ENCODE results near the gene SLC27A1. TPM values are rescaled to one million over a fixed set of nuclear protein-coding genes. Genes with fewer than 3 reads are reported as not detected.
"Not testable (repeated sequence)": the region's sequence is repeated elsewhere in the genome, so short reads cannot be mapped to it uniquely, and the experiment has no call there.

SLC27A1 gene
- total RNA-seq, 1 donor from 2014 or later = 2.0 TPM

DNA sequence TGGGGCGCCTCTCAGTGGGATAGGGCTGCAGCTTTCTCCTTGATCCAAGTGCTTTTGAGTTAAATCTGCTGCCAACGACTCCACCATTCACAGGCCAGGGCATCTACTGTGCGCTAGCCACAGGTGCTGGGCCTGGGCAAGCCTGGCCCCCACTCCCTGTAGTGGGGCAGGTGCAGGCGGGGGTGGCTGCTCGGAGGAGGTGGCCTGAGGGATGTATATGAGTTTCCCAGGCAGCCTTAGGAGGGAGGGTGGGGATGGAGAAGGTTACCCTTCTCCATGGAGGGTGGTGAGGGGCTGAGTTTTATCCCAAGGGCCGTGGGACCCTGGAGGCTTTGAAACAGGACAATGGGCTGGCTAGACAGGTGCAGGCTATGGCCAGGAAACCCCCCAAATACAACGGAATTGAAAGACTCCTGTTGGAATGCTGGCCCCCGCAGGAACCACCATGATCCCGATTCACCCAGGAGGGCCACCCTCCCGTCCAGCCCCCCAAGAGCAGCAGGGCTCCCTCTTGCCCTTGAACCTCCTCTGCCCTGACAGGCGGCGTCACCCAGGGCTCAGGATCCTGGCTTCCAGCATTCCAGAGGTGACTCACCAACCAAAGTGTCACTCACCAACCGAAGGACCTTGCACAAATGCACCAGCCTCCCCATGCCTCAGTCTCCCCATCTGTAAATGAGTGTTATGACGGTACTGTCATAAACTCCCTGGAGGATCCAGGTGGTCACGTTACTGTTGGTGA is 45.3 kb downstream of the SLC27A1 start:
- H3K27ac Mint-ChIP-seq = no peak overlapping the region
- H3K9me3 Mint-ChIP-seq = peaks cover 8% of the 10 kb centered on the region
- no peak for DNase-seq (ENCODE audit: low spot score)
- peaks cover 22% of the 10 kb centered on the region for H3K36me3 Mint-ChIP-seq (ENCODE audit: low read depth)
- H3K27me3 Mint-ChIP-seq (ENCODE audit: insufficient read depth) = peaks cover 2% of the 10 kb centered on the region
- intact Hi-C loops (cut with micrococcal nuclease) = no loop called here
- peaks cover 16% of the 10 kb centered on the region for H3K4me1 Mint-ChIP-seq (ENCODE audit: low read depth)
- no peak overlapping the region for H3K4me3 Mint-ChIP-seq

DNA sequence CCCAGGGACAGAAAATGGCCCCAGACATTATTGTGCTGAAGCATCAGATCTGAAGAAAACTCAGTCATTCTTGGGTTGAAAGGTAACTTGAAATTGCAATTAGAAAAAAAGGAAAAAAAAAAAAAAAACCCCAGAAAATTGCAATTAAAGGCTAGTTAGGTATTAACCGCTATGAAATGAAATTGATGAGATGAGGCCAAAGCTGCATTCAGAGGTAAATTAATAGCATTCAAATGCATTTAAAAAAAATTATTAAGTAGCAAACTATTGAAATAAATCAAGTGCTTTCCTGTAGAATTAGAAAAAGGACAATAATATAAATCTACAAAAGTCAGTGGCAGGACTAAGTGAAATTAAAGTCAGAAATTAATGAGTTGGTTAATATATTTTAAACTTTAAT is 47.6 kb downstream of the SLC27A1 start:
- H3K4me3 Mint-ChIP-seq = no peak overlapping the region
- H3K36me3 Mint-ChIP-seq (ENCODE audit: low read depth) = peaks cover 22% of the 10 kb centered on the region
- H3K27ac Mint-ChIP-seq = no peak overlapping the region
- H3K4me1 Mint-ChIP-seq (ENCODE audit: low read depth) = peaks cover 4% of the 10 kb centered on the region
- intact Hi-C loops (cut with micrococcal nuclease) = no loop called here
- peaks cover 2% of the 10 kb centered on the region for H3K27me3 Mint-ChIP-seq (ENCODE audit: insufficient read depth)
- H3K9me3 Mint-ChIP-seq = peaks cover 8% of the 10 kb centered on the region
- no peak for DNase-seq (ENCODE audit: low spot score)

DNA sequence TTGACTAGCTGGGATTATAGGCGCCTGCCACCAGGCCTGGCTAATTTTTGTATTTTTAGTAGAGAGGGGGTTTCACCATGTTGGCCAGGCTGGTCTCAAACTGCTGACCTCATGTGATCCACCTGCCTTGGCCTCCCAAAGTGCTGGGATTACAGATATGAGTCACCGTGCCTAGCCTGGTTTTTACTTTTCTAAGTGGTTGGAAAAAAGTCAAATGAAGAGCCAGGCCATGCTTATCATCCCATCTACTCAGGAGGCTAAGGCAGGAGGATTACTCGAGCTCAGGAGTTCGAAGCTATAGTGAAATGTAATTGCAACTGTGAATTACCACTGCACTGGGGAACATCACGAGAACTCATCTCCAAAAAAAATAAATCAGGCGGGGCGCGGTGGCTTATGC is 48.3 kb downstream of the SLC27A1 start:
- DNase-seq (ENCODE audit: low spot score); H3K27ac Mint-ChIP-seq; H3K27me3 Mint-ChIP-seq (ENCODE audit: insufficient read depth); H3K4me3 Mint-ChIP-seq; intact Hi-C loops (cut with micrococcal nuclease); H3K9me3 Mint-ChIP-seq; H3K4me1 Mint-ChIP-seq (ENCODE audit: low read depth): not testable (repeated sequence)
- H3K36me3 Mint-ChIP-seq (ENCODE audit: low read depth) = peaks cover 22% of the 10 kb centered on the region

DNA sequence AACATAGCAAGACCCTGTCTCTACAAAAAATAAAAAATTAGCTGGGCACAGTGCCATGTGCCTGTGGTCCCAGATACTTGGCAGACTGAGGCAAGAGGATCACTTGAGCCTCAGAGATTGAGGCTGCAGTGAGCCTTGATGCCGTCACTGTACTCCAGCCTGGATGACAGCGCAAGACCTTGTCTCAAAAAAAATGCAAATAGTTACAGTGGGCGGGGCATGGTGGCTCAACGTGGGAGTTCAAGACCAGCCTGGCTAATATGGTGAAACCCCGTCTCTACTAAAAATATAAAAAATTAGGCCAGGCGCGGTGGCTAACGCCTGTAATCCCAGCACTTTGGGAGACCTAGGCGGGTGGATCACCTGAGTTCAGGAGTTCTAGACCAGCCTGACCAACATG is 49.6 kb downstream of the SLC27A1 start:
- no peak for DNase-seq (ENCODE audit: low spot score)
- Mint-ChIP-seq H3K27ac (no peak overlapping the region), H3K9me3 (peaks cover 8% of the 10 kb centered on the region), H3K4me1 (ENCODE audit: low read depth) (peaks cover 14% of the 10 kb centered on the region), H3K4me3 (no peak overlapping the region), H3K27me3 (ENCODE audit: insufficient read depth) (peaks cover 2% of the 10 kb centered on the region), H3K36me3 (ENCODE audit: low read depth) (peaks cover 22% of the 10 kb centered on the region)
- intact Hi-C loops (cut with micrococcal nuclease) = no loop called here

- H3K9me3 Mint-ChIP-seq = peaks cover 8% of the 10 kb centered on the region
- intact Hi-C loops (cut with micrococcal nuclease) = no loop called here
- peaks cover 21% of the 10 kb centered on the region for H3K36me3 Mint-ChIP-seq (ENCODE audit: low read depth)
- peaks cover 2% of the 10 kb centered on the region for H3K27me3 Mint-ChIP-seq (ENCODE audit: insufficient read depth)
- H3K4me1 Mint-ChIP-seq (ENCODE audit: low read depth) = peaks cover 14% of the 10 kb centered on the region
- H3K4me3 Mint-ChIP-seq = no peak overlapping the region
- no peak for DNase-seq (ENCODE audit: low spot score)
- H3K27ac Mint-ChIP-seq = no peak overlapping the region
Observed at GRCh38 chr19:17520865-17521264, 50.5 kb downstream of the SLC27A1 start.

DNA sequence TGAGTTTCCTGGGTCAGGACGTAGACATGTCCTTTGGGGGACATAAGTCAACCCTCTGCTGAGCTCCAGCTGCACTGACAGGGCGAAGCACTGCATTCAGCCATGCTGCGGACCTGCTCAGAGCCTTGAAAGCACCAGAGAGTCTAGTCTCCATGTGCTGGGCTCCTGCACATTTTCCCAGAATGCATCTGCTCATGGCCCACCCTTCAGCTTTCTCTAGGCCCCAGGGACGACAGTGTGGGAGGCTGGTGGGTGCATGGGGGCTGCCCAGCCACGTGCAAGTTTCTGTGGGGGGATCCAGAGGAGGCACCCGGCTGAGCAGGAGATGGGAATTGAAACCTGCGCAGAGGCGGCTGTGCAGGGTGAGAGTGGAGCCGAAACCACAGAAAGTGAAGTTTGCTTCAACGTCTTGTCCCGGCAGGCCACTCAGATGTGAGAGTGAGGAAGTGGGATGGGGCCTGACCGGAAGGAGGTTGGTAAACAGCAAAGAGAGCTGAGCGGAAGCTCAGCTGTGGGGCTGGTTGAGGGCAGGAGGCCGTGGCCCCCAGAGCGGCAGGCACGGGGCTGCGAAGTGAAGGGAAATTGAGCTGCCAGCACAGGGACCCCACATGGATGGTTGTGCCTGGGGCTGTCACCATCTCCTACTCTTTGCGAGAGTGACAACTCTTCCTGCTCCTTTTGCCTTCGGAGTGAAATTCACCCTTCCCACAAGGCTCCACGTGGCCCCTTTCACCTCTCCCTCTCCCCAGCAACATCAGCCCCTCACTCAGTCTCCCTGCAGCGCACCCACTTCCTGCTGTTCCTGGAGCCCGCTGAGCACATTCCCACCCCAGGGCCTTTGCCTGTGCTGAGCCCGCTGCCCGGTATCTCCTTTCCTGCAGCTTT is 52.9 kb downstream of the SLC27A1 start:
- H3K4me3 Mint-ChIP-seq = peak overlapping the region; percentile 48
- H3K9me3 Mint-ChIP-seq = no peaks in the 10 kb centered on the region
- intact Hi-C loops (cut with micrococcal nuclease) = loop anchor here (1.0 kb wide), 1 partner anchor 16 kb away; no protein-coding TSS in a partner anchor
- peak; percentile 36 for DNase-seq (ENCODE audit: low spot score)
- H3K27me3 Mint-ChIP-seq (ENCODE audit: insufficient read depth) = peaks cover 4% of the 10 kb centered on the region
- H3K27ac Mint-ChIP-seq = peak overlapping the region; percentile 71
- H3K4me1 Mint-ChIP-seq (ENCODE audit: low read depth) = peaks cover 14% of the 10 kb centered on the region
- H3K36me3 Mint-ChIP-seq (ENCODE audit: low read depth) = peaks cover 6% of the 10 kb centered on the region

DNA sequence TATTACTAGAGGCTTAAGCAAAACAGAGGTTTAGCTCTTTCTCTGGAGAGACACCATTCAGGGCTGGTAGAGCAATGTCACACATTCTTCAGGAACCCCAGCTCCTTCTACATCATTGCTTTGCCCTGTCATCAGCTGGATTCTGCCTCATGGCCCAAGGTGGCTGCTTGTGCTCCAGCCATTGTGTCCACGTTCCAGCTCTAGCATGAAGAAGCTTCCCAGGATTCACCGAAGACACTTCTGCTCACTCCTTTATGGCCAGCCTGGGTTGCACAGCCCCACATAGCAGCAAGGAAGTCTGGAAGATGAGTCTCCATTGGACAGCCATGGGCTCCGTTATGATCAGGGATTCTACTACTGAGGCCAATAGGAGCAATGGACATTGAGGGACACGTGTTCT is 54.3 kb downstream of the SLC27A1 start:
- H3K9me3 Mint-ChIP-seq = peaks cover 8% of the 10 kb centered on the region
- H3K27ac Mint-ChIP-seq = peak overlapping the region; percentile 29
- peaks cover 14% of the 10 kb centered on the region for H3K4me1 Mint-ChIP-seq (ENCODE audit: low read depth)
- H3K4me3 Mint-ChIP-seq = no peak overlapping the region
- peaks cover 3% of the 10 kb centered on the region for H3K36me3 Mint-ChIP-seq (ENCODE audit: low read depth)
- intact Hi-C loops (cut with micrococcal nuclease) = no loop called here
- peaks cover 4% of the 10 kb centered on the region for H3K27me3 Mint-ChIP-seq (ENCODE audit: insufficient read depth)
- no peak for DNase-seq (ENCODE audit: low spot score)

GRCh38 chr19:17525141-17525540 is 54.8 kb downstream of the SLC27A1 start:
- intact Hi-C loops (cut with micrococcal nuclease) = no loop called here

DNA sequence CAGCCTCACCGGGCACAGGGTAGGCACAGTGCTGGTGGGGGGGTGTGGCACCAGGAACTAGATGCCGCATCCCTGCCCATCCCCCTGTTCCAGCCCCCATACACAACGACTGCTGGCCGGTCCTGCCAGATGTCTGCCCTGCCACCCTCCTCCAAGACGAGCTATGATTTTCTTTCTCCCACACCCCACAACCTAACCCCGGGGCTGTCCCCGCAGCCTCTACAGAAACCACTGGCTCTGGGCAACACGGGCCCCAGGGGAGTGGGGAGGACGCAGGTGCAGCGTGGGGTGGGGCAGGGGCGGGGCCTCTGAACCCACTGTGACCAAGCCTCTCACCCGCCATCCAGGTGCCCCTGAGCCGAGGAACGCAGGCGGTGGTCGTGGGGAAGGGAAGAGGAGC is 56.6 kb downstream of the SLC27A1 start:
- H3K27me3 Mint-ChIP-seq (ENCODE audit: insufficient read depth) = peaks cover 2% of the 10 kb centered on the region
- no peak overlapping the region for H3K27ac Mint-ChIP-seq
- no peaks in the 10 kb centered on the region for H3K36me3 Mint-ChIP-seq (ENCODE audit: low read depth)
- DNase-seq (ENCODE audit: low spot score) = no peak
- H3K9me3 Mint-ChIP-seq = peaks cover 8% of the 10 kb centered on the region
- intact Hi-C loops (cut with micrococcal nuclease) = no loop called here
- peaks cover 14% of the 10 kb centered on the region for H3K4me1 Mint-ChIP-seq (ENCODE audit: low read depth)
- no peak overlapping the region for H3K4me3 Mint-ChIP-seq

More at GRCh38 chr19:17525141-17525540, 54.8 kb downstream of the SLC27A1 start:
- no peak overlapping the region for H3K27ac Mint-ChIP-seq
- H3K9me3 Mint-ChIP-seq = peaks cover 8% of the 10 kb centered on the region
- H3K4me1 Mint-ChIP-seq (ENCODE audit: low read depth) = peaks cover 14% of the 10 kb centered on the region
- no peak for DNase-seq (ENCODE audit: low spot score)
- H3K36me3 Mint-ChIP-seq (ENCODE audit: low read depth) = peaks cover 3% of the 10 kb centered on the region
- H3K4me3 Mint-ChIP-seq = no peak overlapping the region
- H3K27me3 Mint-ChIP-seq (ENCODE audit: insufficient read depth) = peaks cover 4% of the 10 kb centered on the region

DNA sequence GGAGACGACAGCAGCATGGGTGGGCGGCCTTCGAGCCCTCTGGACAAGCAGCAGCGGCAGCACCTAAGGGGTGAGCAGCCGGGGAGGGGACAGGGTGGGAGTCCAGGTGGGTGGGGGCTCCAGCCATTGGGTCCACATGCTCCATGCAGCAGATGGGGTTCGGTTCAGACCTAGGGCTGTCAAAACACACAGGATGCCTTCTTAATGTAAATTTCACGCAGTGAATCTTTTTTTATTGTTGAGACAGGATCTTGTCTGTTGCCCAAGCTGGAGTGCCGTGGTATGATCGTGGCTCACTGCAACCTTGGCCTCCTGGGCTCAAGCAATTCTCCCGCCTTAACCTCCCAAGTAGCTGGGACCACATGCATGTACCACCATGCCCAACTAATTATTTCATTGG is 57.0 kb downstream of the SLC27A1 start:
- H3K27ac Mint-ChIP-seq = no peak overlapping the region
- no peak overlapping the region for H3K4me3 Mint-ChIP-seq
- intact Hi-C loops (cut with micrococcal nuclease) = no loop called here
- no peaks in the 10 kb centered on the region for H3K36me3 Mint-ChIP-seq (ENCODE audit: low read depth)
- peaks cover 14% of the 10 kb centered on the region for H3K4me1 Mint-ChIP-seq (ENCODE audit: low read depth)
- peaks cover 2% of the 10 kb centered on the region for H3K27me3 Mint-ChIP-seq (ENCODE audit: insufficient read depth)
- DNase-seq (ENCODE audit: low spot score) = no peak
- H3K9me3 Mint-ChIP-seq = peaks cover 8% of the 10 kb centered on the region

GRCh38 chr19:17528610-17529009 is 58.3 kb downstream of the SLC27A1 start:
- H3K4me1 Mint-ChIP-seq (ENCODE audit: low read depth) = peaks cover 5% of the 10 kb centered on the region
- H3K9me3 Mint-ChIP-seq = peaks cover 8% of the 10 kb centered on the region
- H3K4me3 Mint-ChIP-seq = no peak overlapping the region
- H3K27me3 Mint-ChIP-seq (ENCODE audit: insufficient read depth) = peaks cover 4% of the 10 kb centered on the region
- H3K36me3 Mint-ChIP-seq (ENCODE audit: low read depth) = no peaks in the 10 kb centered on the region
- intact Hi-C loops (cut with micrococcal nuclease) = no loop called here
- H3K27ac Mint-ChIP-seq = no peak overlapping the region
- DNase-seq (ENCODE audit: low spot score) = no peak

DNA sequence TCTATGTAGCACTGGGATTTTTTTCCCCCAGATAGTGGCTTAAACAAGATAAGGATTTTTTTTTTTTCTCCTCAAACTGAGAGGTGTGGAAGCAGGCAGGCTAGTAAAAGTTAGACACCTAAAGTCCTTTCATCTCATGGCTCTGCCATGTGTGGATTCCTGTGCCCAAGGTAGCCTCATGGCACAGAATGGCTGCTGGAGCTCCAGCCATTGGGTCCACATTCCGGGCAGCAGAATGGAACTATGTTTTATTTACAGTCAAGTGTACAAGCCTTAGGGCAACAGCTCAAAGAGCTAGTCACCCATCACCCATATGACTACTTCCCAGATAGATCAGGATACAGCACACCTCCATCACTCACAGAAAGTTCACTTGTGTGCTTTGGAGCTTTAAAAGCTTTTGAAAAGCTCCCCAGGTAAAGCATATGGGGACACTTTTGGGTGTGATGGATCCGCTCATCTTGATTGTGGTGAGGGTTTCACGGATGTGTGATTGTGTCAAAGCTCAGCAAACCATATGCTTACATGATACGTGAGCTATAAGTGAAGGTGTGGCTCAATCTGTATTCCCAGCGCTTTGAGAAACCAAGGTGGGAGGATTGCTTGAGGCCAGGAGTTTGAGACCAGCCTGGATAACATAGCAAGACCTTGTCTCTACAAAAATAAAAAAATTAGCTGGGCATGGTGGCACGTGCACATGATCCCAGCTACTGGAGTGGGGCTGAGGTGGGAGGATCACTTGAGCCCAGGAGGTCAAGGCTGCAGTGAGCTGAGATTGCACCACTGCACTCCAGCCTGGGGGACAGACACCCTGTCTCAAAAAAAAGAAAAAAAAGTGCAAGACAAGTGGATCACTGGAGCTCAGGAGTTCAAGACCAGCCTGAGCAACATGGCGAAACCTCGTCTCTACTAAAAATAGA is 59.2 kb downstream of the SLC27A1 start:
- no peak overlapping the region for H3K4me3 Mint-ChIP-seq
- H3K27ac Mint-ChIP-seq = no peak overlapping the region
- H3K9me3 Mint-ChIP-seq = peaks cover 8% of the 10 kb centered on the region
- no peaks in the 10 kb centered on the region for H3K36me3 Mint-ChIP-seq (ENCODE audit: low read depth)
- no peak for DNase-seq (ENCODE audit: low spot score)
- peaks cover 4% of the 10 kb centered on the region for H3K27me3 Mint-ChIP-seq (ENCODE audit: insufficient read depth)
- intact Hi-C loops (cut with micrococcal nuclease) = no loop called here
- no peaks in the 10 kb centered on the region for H3K4me1 Mint-ChIP-seq (ENCODE audit: low read depth)
